IMR-90 (cell line): ENCODE results near the gene AHNAK. TPM values are rescaled to one million over a fixed set of nuclear protein-coding genes. Genes with fewer than 3 reads are reported as not detected.

Experiments used
- ATAC-seq: fragments of 200-7000 bp; cut with Tn5 transposase; 2 replicates; pipeline ENCODE4 v1.9.1; 2020; ENCODE audit warnings: low read depth, mild to moderate bottlenecking, moderate library complexity
- BruUV-seq: library from RNA; stranded (reverse); fragments of 400-500 nt; replicated peaks from 2 replicates; lab custom pipeline; 2021; lab: Mats Ljungman, UMichigan
- CTCF ChIA-PET: fragments of 300-600 bp; formaldehyde crosslinking; extraction: SDS; loops from one replicate; lab custom pipeline; 2021; ENCODE audit warnings: antibody characterized with exemption; lab: Yijun Ruan, JAX
- POLR2A ChIA-PET: fragments of 300-600 bp; sonication (Branson Sonifier 250); formaldehyde crosslinking; loops from one replicate; lab custom pipeline; 2022; ENCODE audit warnings: antibody characterized with exemption; ENCODE audit not compliant: unreplicated experiment; lab: Charles Lee
- DNase-seq: peaks from one replicate; pipeline ENCODE4 v3.0.0; 2013
- H2AFZ ChIP-seq: replicated peaks from 2 replicates; pipeline ENCODE3; 2013; ENCODE audit warnings: low read length, mild to moderate bottlenecking; ENCODE audit not compliant: poor library complexity
- H2AK5ac ChIP-seq: 2 replicates; pipeline ENCODE4 v1.6.1; 2013; ENCODE audit warnings: low read depth, low read length, inconsistent platforms
- H2AK9ac ChIP-seq: replicated peaks from 2 replicates; pipeline ENCODE3; 2013; ENCODE audit warnings: mild to moderate bottlenecking, low read depth, low read length, moderate library complexity; ENCODE audit not compliant: poor library complexity
- H2BK120ac ChIP-seq: 2 replicates; pipeline ENCODE4 v1.6.1; 2013; ENCODE audit warnings: low read depth, low read length, inconsistent platforms
- H2BK15ac ChIP-seq: 3 replicates; pipeline ENCODE4 v1.6.1; 2013; ENCODE audit warnings: low read depth, low read length, inconsistent platforms
- H2BK20ac ChIP-seq: 2 replicates; pipeline ENCODE4 v1.6.1; 2013; ENCODE audit warnings: low read depth, mild to moderate bottlenecking, inconsistent platforms, low read length, moderate library complexity
- H2BK5ac ChIP-seq: 2 replicates; pipeline ENCODE4 v1.6.1; 2013; ENCODE audit warnings: mild to moderate bottlenecking, low read depth, low read length, inconsistent platforms; ENCODE audit not compliant: poor library complexity, severe bottlenecking
- H3K14ac ChIP-seq: replicated peaks from 2 replicates; pipeline ENCODE4 v1.6.1; 2013; ENCODE audit warnings: low read depth, low read length, inconsistent platforms
- H3K18ac ChIP-seq: 2 replicates; pipeline ENCODE4 v1.6.1; 2013; ENCODE audit warnings: low read depth, low read length, control low read depth
- H3K23ac ChIP-seq: 2 replicates; pipeline ENCODE4 v1.6.1; 2013; ENCODE audit warnings: low read depth, low read length, inconsistent platforms
- H3K27ac ChIP-seq: 2 replicates; pipeline ENCODE4 v1.5.1; 2013; ENCODE audit warnings: mild to moderate bottlenecking, control low read depth, low read length; ENCODE audit not compliant: insufficient read depth
- H3K27me3 ChIP-seq: 2 replicates; pipeline ENCODE4 v1.6.1; 2013; ENCODE audit warnings: low read length; ENCODE audit not compliant: control insufficient read depth, insufficient read depth
- H3K36me3 ChIP-seq: 2 replicates; pipeline ENCODE4 v1.6.1; 2013; ENCODE audit warnings: low read length, mixed read lengths; ENCODE audit not compliant: control insufficient read depth, insufficient read depth
- H3K4ac ChIP-seq: 2 replicates; pipeline ENCODE4 v1.6.1; 2013; ENCODE audit warnings: low read depth, low read length, inconsistent platforms
- H3K4me1 ChIP-seq: 2 replicates; pipeline ENCODE4 v1.6.1; 2013; ENCODE audit warnings: low read length, mixed read lengths; ENCODE audit not compliant: control insufficient read depth, insufficient read depth
- H3K4me2 ChIP-seq: 2 replicates; pipeline ENCODE4 v1.6.1; 2013; ENCODE audit warnings: low read depth, mild to moderate bottlenecking, control low read depth, low read length, moderate library complexity
- H3K4me3 ChIP-seq: 2 replicates; pipeline ENCODE4 v1.5.1; 2013; ENCODE audit warnings: low read depth, mild to moderate bottlenecking, control low read depth, low read length, moderate library complexity; ENCODE audit not compliant: insufficient read depth
- H3K56ac ChIP-seq: 2 replicates; pipeline ENCODE4 v1.6.1; 2013; ENCODE audit warnings: low read length, inconsistent platforms; ENCODE audit not compliant: insufficient read depth; ENCODE audit errors: extremely low read depth
- H3K79me1 ChIP-seq, 2 experiments: 2 replicates each; pipeline ENCODE4 v1.6.1; 2013; ENCODE audit warnings: low read length in 2 of 2, inconsistent platforms in 1 of 2, low read depth in 1 of 2
- H3K9ac ChIP-seq: 2 replicates; pipeline ENCODE4 v1.6.1; 2013; ENCODE audit warnings: low read depth, low read length, control low read depth
- H3K9me1 ChIP-seq: 2 replicates; pipeline ENCODE4 v1.6.1; 2013; ENCODE audit warnings: low read length, inconsistent platforms; ENCODE audit not compliant: insufficient read depth
- H3K9me3 ChIP-seq: 2 replicates; pipeline ENCODE4 v1.6.1; 2013; ENCODE audit warnings: low read length; ENCODE audit not compliant: control insufficient read depth, insufficient read depth
- H4K20me1 ChIP-seq: 2 replicates; pipeline ENCODE4 v1.6.1; 2013; ENCODE audit warnings: low read length, inconsistent platforms; ENCODE audit not compliant: insufficient read depth
- H4K5ac ChIP-seq: 2 replicates; pipeline ENCODE4 v1.6.1; 2013; ENCODE audit warnings: mild to moderate bottlenecking, low read depth, low read length, control low read depth
- H4K8ac ChIP-seq, 2 experiments: 2 replicates each; pipeline ENCODE4 v1.6.1; 2013; ENCODE audit warnings: low read depth in 2 of 2, low read length in 2 of 2, control low read depth in 1 of 2, inconsistent platforms in 1 of 2
- H4K91ac ChIP-seq: 2 replicates; pipeline ENCODE4 v1.6.1; 2013; ENCODE audit warnings: low read depth, low read length, inconsistent platforms; ENCODE audit not compliant: insufficient read depth
- BHLHE40 ChIP-seq: fragments of 150-350 bp; IDR thresholded peaks from 2 replicates; pipeline ENCODE4 v1.6.1; 2016; ENCODE audit warnings: mild to moderate bottlenecking, low read depth, low read length
- CEBPB ChIP-seq: IDR thresholded peaks from 2 replicates; pipeline ENCODE4 v1.6.1; 2012; ENCODE audit warnings: low read depth, low read length, improper control_type of control experiment
- CHD1 ChIP-seq: IDR thresholded peaks from 2 replicates; pipeline ENCODE4 v1.6.1; 2012; ENCODE audit warnings: low read depth, low read length, improper control_type of control experiment
- CTCF ChIP-seq: conservative IDR thresholded peaks from 2 replicates; pipeline ENCODE4 v1.5.1; 2012; ENCODE audit warnings: mild to moderate bottlenecking, low read depth, low read length, improper control_type of control experiment
- ELK1 ChIP-seq: fragments of 150-350 bp; IDR thresholded peaks from 2 replicates; pipeline ENCODE4 v1.6.1; 2016; ENCODE audit warnings: low read depth, mild to moderate bottlenecking, low read length, moderate library complexity, borderline replicate concordance
- FOS ChIP-seq: fragments of 150-350 bp; IDR thresholded peaks from 2 replicates; pipeline ENCODE4 v1.6.1; 2016; ENCODE audit warnings: low read depth, low read length
- MAFK ChIP-seq: IDR thresholded peaks from 2 replicates; pipeline ENCODE4 v1.6.1; 2012; ENCODE audit warnings: low read depth, low read length, improper control_type of control experiment
- MAZ ChIP-seq: IDR thresholded peaks from 2 replicates; pipeline ENCODE4 v1.6.1; 2012; ENCODE audit warnings: low read depth, mild to moderate bottlenecking, low read length, improper control_type of control experiment, moderate library complexity, borderline replicate concordance
- MXI1 ChIP-seq: IDR thresholded peaks from 2 replicates; pipeline ENCODE4 v1.6.1; 2012; ENCODE audit warnings: low read depth, mild to moderate bottlenecking, low read length, moderate library complexity, borderline replicate concordance
- NFE2L2 ChIP-seq: fragments of 150-350 bp; IDR thresholded peaks from 2 replicates; pipeline ENCODE4 v1.6.1; 2016; ENCODE audit warnings: low read depth, mild to moderate bottlenecking, low read length
- POLR2A ChIP-seq: IDR thresholded peaks from 2 replicates; pipeline ENCODE4 v1.6.1; 2012; ENCODE audit warnings: mild to moderate bottlenecking, low read depth, low read length
- RAD21 ChIP-seq: IDR thresholded peaks from 2 replicates; pipeline ENCODE4 v1.6.1; 2012; ENCODE audit warnings: low read length, improper control_type of control experiment
- RCOR1 ChIP-seq: IDR thresholded peaks from 2 replicates; pipeline ENCODE4 v1.6.1; 2012; ENCODE audit warnings: mild to moderate bottlenecking, low read length, improper control_type of control experiment; ENCODE audit not compliant: insufficient replicate concordance
- RFX5 ChIP-seq: IDR thresholded peaks from 2 replicates; pipeline ENCODE4 v1.8.0; 2012; ENCODE audit warnings: low read depth, mild to moderate bottlenecking, low read length, moderate library complexity
- SMC3 ChIP-seq: fragments of 150-350 bp; IDR thresholded peaks from 2 replicates; pipeline ENCODE4 v1.6.1; 2016; ENCODE audit warnings: low read depth, mild to moderate bottlenecking, antibody characterized with exemption, low read length, moderate library complexity
- USF2 ChIP-seq: fragments of 150-350 bp; IDR thresholded peaks from 2 replicates; pipeline ENCODE4 v1.6.1; 2017; ENCODE audit warnings: mild to moderate bottlenecking, antibody characterized with exemption, low read length, low read depth
- WGBS, 2 experiments: methylation state at CpG; one replicate each; pipeline versions ENCODE4 v1.1.5 to v1.1.7; 2013; ENCODE audit warnings: missing lambda C conversion rate in 2 of 2; ENCODE audit not compliant: insufficient read length in 1 of 2; ENCODE audit errors: extremely low coverage in 2 of 2; 5-methylcytosine and 5-hydroxymethylcytosine counted together
- dilution Hi-C: fragments of 300-500 bp; cut with HindIII; formaldehyde crosslinking; loops from one replicate; pipeline ENCODE4 v1.14.3; 2018; ENCODE audit warnings: low sequenced_read_pairs; ENCODE audit not compliant: unreplicated experiment
- in situ Hi-C: fragments of 300-500 bp; cut with MboI; formaldehyde crosslinking; loops from 3 replicates; pipeline ENCODE4 v1.14.3; 2019; ENCODE audit warnings: low sequenced_read_pairs, inconsistent platforms, mixed read lengths
- intact Hi-C: fragments of 100-400 bp; cut with micrococcal nuclease; formaldehyde crosslinking; loops from 2 replicates; pipeline ENCODE4 v1.10.0; 2022
- polyA plus RNA-seq, 3 experiments: library from polyadenylated mRNA; depleted of rRNA; stranded (reverse); fragments of >200 nt; gene quantifications; 2 replicates each; pipeline ENCODE4 v1.2.3, GENCODE V29; 2012; ENCODE audit warnings: low replicate concordance in 1 of 3
- total RNA-seq: library from RNA; depleted of rRNA; stranded (reverse); fragments of >200 nt; gene quantifications from 2 replicates; pipeline ENCODE4 v1.2.3, GENCODE V29; 2012

Gene AHNAK
- total and polyA plus RNA-seq, 2 of the 4 experiments (the other 2 are of a cell fraction), result 95.1 to 695 TPM

GRCh38 chr11:62592989-62593421 is 46.4 kb upstream of the AHNAK start:
- Histone ChIP-seq H3K4ac (no peak overlapping the region), H3K4me3 (no peak overlapping the region), H4K20me1 (peaks cover 5% of the 10 kb centered on the region; the same call in 1 of the 2 replicates), H3K27me3 (no peaks in the 10 kb centered on the region), H2AFZ (no peak overlapping the region), H2BK15ac (no peak overlapping the region), H3K79me1 (peaks cover 19 to 45% of the 10 kb centered on the region in 2 experiments), H3K9ac (no peak overlapping the region), H3K36me3 (peaks cover 47% of the 10 kb centered on the region), H3K4me2 (no peak overlapping the region), H3K56ac (no peak overlapping the region), H3K27ac (no peak overlapping the region), H3K18ac (no peak overlapping the region), H4K91ac (no peak overlapping the region), H2AK9ac (no peak overlapping the region), H4K8ac (no peak overlapping the region), H2BK20ac (no peak overlapping the region), H3K23ac (no peak overlapping the region), H3K14ac (no peak overlapping the region), H3K9me1 (0 out of 2 replicates have a peak, but pooled peaks cover 4% of the 10 kb centered on the region), H2AK5ac (no peak overlapping the region), H2BK5ac (no peak overlapping the region), H4K5ac (no peak overlapping the region), H3K4me1 (peaks cover 6% of the 10 kb centered on the region), H3K9me3 (no peaks in the 10 kb centered on the region), H2BK120ac (no peak overlapping the region)
- no CpG with 5 or more reads among the region's 8 CpGs for WGBS, 2 experiments
- in situ Hi-C loops (no loop called here), dilution Hi-C loops (no loop called here), intact Hi-C loops (loop anchor here (10.0 kb wide), 1 partner anchor 102 kb away; no protein-coding TSS in a partner anchor)
- DNase-seq (no peak), ATAC-seq (no peak)
- ChIA-PET CTCF (interaction anchor here (0.6 kb wide), 2 partner anchors 24 to 264 kb away, joined by 3 read pairs; no protein-coding TSS in a partner anchor), POLR2A (interaction anchor here (0.5 kb wide), 1 partner anchor 30 kb away, joined by 5 read pairs; no protein-coding TSS in a partner anchor)
- TF ChIP-seq ELK1, result no peak
- no peak for TF ChIP-seq NFE2L2
- no peak for TF ChIP-seq RFX5
- no peak for TF ChIP-seq MAFK
- no peak for TF ChIP-seq SMC3
- no peak for TF ChIP-seq RAD21
- TF ChIP-seq CHD1, result no peak
- no peak for TF ChIP-seq POLR2A
- TF ChIP-seq CEBPB, result no peak
- TF ChIP-seq USF2, result no peak
- no peak for TF ChIP-seq RCOR1
- no peak for TF ChIP-seq FOS
- no peak for TF ChIP-seq CTCF
- TF ChIP-seq MAZ, result no peak
- no peak for TF ChIP-seq BHLHE40
- TF ChIP-seq MXI1, result no peak
- BruUV-seq, result no TSS peak
